Liver (tissue), 9 donors: ENCODE results near the gene HDAC9. TPM values are rescaled to one million over a fixed set of nuclear protein-coding genes. Genes with fewer than 3 reads are reported as not detected.

Experiments used
- DNase-seq: peaks from one replicate; pipeline ENCODE4 v3.0.0-alpha.2; 2017; ENCODE audit warnings: low spot score
- H3K27ac ChIP-seq, 2 donors: one replicate each; pipeline ENCODE4 v1.7.0; 2013; ENCODE audit warnings: inconsistent platforms in 2 of 2, low read length in 2 of 2, control low read depth in 1 of 2, low read depth in 1 of 2, mild to moderate bottlenecking in 1 of 2
- H3K27me3 ChIP-seq, 4 donors: one replicate each; pipeline versions ENCODE4 v1.6.1 to v1.7.0; 2013; ENCODE audit warnings: low read length in 3 of 4, inconsistent platforms in 1 of 4, mild to moderate bottlenecking in 1 of 4, moderate library complexity in 1 of 4; ENCODE audit not compliant: control insufficient read depth in 4 of 4, insufficient read depth in 4 of 4
- H3K36me3 ChIP-seq, 4 donors: one replicate each; pipeline versions ENCODE4 v1.6.1 to v1.7.0; 2013; ENCODE audit warnings: low read length in 3 of 4, mild to moderate bottlenecking in 3 of 4, low read depth in 1 of 4, moderate library complexity in 1 of 4; ENCODE audit not compliant: control insufficient read depth in 4 of 4, insufficient read depth in 3 of 4
- H3K4me1 ChIP-seq, 4 donors: one replicate each; pipeline versions ENCODE4 v1.6.1 to v1.7.0; 2013; ENCODE audit warnings: low read length in 3 of 4, mild to moderate bottlenecking in 3 of 4, moderate library complexity in 1 of 4; ENCODE audit not compliant: control insufficient read depth in 4 of 4, insufficient read depth in 4 of 4
- H3K4me3 ChIP-seq, 3 donors: one replicate each; pipeline versions ENCODE4 v1.6.1 to v1.7.0; 2013; ENCODE audit warnings: low read length in 3 of 3, control low read depth in 1 of 3, low read depth in 1 of 3, mild to moderate bottlenecking in 1 of 3
- H3K9ac ChIP-seq, 2 donors: one replicate each; pipeline ENCODE4 v1.7.0; 2013; ENCODE audit warnings: low read length in 2 of 2, mild to moderate bottlenecking in 2 of 2, moderate library complexity in 2 of 2, control low read depth in 1 of 2, low read depth in 1 of 2
- H3K9me3 ChIP-seq, 4 donors: one replicate each; pipeline versions ENCODE4 v1.6.1 to v1.7.0; 2013; ENCODE audit warnings: low read length in 3 of 4; ENCODE audit not compliant: control insufficient read depth in 4 of 4
- CTCF ChIP-seq: fragments of 150-350 bp; IDR thresholded peaks from 2 replicates; pipeline ENCODE4 v1.5.1; 2017; ENCODE audit warnings: improper control_type of control experiment, low read depth, low read length; ENCODE audit not compliant: missing input control
- EGR1 ChIP-seq, 2 donors: IDR thresholded peaks; 2 replicates each; pipeline ENCODE4 v1.6.1; 2016 to 2018; ENCODE audit warnings: antibody characterized with exemption in 2 of 2, low read depth in 2 of 2
- FOXA1 ChIP-seq: IDR thresholded peaks from 2 replicates; pipeline ENCODE4 v1.6.1; 2016; ENCODE audit warnings: antibody characterized with exemption
- FOXA2 ChIP-seq: IDR thresholded peaks from 2 replicates; pipeline ENCODE4 v1.6.1; 2016; ENCODE audit warnings: antibody characterized with exemption
- GABPA ChIP-seq, 2 donors: IDR thresholded peaks in 1 of 2; conservative IDR thresholded peaks in 1 of 2; 2 replicates each; pipeline ENCODE4 v1.6.1; 2016; ENCODE audit warnings: antibody characterized with exemption in 2 of 2, mild to moderate bottlenecking in 1 of 2, moderate library complexity in 1 of 2
- HNF4A ChIP-seq, 2 donors: conservative IDR thresholded peaks; 2 replicates each; pipeline ENCODE4 v1.6.1; 2016; ENCODE audit warnings: antibody characterized with exemption in 2 of 2, mild to moderate bottlenecking in 2 of 2
- HNF4G ChIP-seq: IDR thresholded peaks from 2 replicates; pipeline ENCODE4 v1.6.1; 2016; ENCODE audit warnings: antibody characterized with exemption
- JUND ChIP-seq, 2 donors: IDR thresholded peaks; 2 replicates each; pipeline ENCODE4 v1.6.1; 2016; ENCODE audit warnings: antibody characterized with exemption in 2 of 2
- MAX ChIP-seq: IDR thresholded peaks from 2 replicates; pipeline ENCODE4 v1.6.1; 2016; ENCODE audit warnings: antibody characterized with exemption
- NR2F2 ChIP-seq: IDR thresholded peaks from 2 replicates; pipeline ENCODE4 v1.6.1; 2016; ENCODE audit warnings: antibody characterized with exemption
- RAD21 ChIP-seq, 2 donors: IDR thresholded peaks; 2 replicates each; pipeline ENCODE4 v1.6.1; 2016; ENCODE audit warnings: antibody characterized with exemption in 2 of 2, mild to moderate bottlenecking in 2 of 2
- REST ChIP-seq: IDR thresholded peaks from 2 replicates; pipeline ENCODE4 v1.6.1; 2016; ENCODE audit warnings: antibody characterized with exemption, mild to moderate bottlenecking
- RXRA ChIP-seq, 2 donors: IDR thresholded peaks; 2 replicates each; pipeline ENCODE4 v1.6.1; 2017 to 2018; ENCODE audit warnings: antibody characterized with exemption in 2 of 2, mild to moderate bottlenecking in 1 of 2
- YY1 ChIP-seq: IDR thresholded peaks from 2 replicates; pipeline ENCODE4 v1.6.1; 2016; ENCODE audit warnings: antibody characterized with exemption, mild to moderate bottlenecking
- WGBS: extraction: QIAGEN DNeasy Blood & Tissue Kit; methylation state at CpG from one replicate; pipeline ENCODE4 v1.1.7; 2013; 5-methylcytosine and 5-hydroxymethylcytosine counted together
- polyA plus RNA-seq, 2 donors: library from polyadenylated mRNA; stranded (reverse) in 1 of 2; unstranded in 1 of 2; fragments of 200-250 nt in 1 of 2; fragments of >200 nt in 1 of 2; fragmentation: Nextera tagmentation in 1 of 2; extraction: Ambion mirVana in 1 of 2; gene quantifications; one replicate each; pipeline versions ENCODE4 v1.2.1 to v1.2.3, GENCODE V29; 2013 to 2015
- total RNA-seq, 2 donors: library from RNA; depleted of rRNA; stranded (reverse); fragments of >200 nt; gene quantifications; one replicate each; pipeline ENCODE4 v1.2.3, GENCODE V29; 2014
- TF ChIP-seq, protein P1 (sequence below): IDR thresholded peaks from 2 replicates; pipeline ENCODE4 v1.6.1; 2016; ENCODE audit warnings: antibody characterized with exemption
- donor health status: healthy.
- donor health status: healthy.
- donor health status: healthy.
- donor health status: healthy.
- donor health status: healthy.

Gene HDAC9
- total and polyA plus RNA-seq, 4 donors, result 1.0 to 10.1 (median 2.3) TPM

DNA sequence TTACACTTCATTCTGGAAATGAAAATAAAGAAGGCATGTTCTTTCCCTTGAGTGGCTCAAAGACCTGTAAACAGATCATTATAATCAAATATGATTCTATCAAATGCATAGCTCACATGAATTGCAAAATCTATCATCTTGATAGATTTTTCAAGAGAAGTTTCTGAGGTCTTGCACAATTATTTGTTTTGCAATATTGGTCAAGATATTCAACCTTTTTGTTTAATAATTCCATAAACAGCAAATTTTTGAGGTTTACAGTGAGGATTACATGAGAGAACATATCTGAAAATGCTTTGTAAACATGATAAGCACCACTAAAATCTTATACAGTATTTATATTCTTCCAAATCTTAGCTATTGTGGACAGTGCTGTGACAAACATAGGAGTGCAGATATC is 160.8 kb downstream of the HDAC9 start (continued):
- no peak for TF ChIP-seq REST

DNA sequence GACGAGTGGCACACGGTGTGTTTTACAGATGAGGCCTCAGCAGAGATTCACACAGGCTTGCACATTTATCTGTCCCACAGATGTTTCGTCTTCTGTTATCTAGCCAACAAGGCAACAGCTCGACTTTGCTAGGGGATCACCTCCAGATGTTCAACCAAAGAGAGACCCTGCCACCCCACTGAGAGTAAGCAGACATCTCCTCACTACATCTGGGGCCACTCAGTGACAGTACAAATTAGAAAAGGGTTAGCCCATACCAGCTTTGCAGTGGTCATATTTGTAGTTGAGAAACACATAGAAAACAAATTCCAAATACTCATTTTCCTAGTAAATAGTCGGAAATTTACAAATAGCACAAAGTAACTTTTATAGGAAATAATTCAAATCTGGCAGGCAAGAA is 164.2 kb downstream of the HDAC9 start:
- DNase-seq, result no peak
- no peaks in the 10 kb centered on the region for H3K27me3 ChIP-seq
- no peaks in the 10 kb centered on the region for H3K9me3 ChIP-seq
- no peaks in the 10 kb centered on the region for H3K36me3 ChIP-seq
- peaks cover 0 to 2% (median 0%) of the 10 kb centered on the region in 4 donors for H3K4me1 ChIP-seq
- H3K9ac ChIP-seq, result no peak overlapping the region
- H3K27ac ChIP-seq, result no peak overlapping the region
- H3K4me3 ChIP-seq, result no peak overlapping the region
- no peak for TF ChIP-seq RXRA (IDR thresholded peaks at IDR 0.05)
- no peak for TF ChIP-seq FOXA1
- no peak for TF ChIP-seq GABPA (IDR thresholded peaks at IDR 0.05 in 1 of 2, conservative IDR thresholded peaks at IDR 0.05 in 1 of 2)
- TF ChIP-seq REST, result no peak
- TF ChIP-seq HNF4A (conservative IDR thresholded peaks at IDR 0.05), result no peak
- TF ChIP-seq MAX, result no peak
- TF ChIP-seq, protein P1, sequence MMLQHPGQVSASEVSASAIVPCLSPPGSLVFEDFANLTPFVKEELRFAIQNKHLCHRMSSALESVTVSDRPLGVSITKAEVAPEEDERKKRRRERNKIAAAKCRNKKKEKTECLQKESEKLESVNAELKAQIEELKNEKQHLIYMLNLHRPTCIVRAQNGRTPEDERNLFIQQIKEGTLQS, result no peak
- no peak for TF ChIP-seq HNF4G
- no peak for TF ChIP-seq RAD21 (IDR thresholded peaks at IDR 0.05)
- TF ChIP-seq EGR1 (IDR thresholded peaks at IDR 0.05; ENCODE audit: low read depth in 2 of 2), result no peak
- no peak for TF ChIP-seq JUND (IDR thresholded peaks at IDR 0.05)
- TF ChIP-seq YY1, result no peak
- no peak for TF ChIP-seq NR2F2
- TF ChIP-seq CTCF, result no peak
- no peak for TF ChIP-seq FOXA2
- WGBS, result 63% methylated on average over 5 of the region's 5 CpGs
